ENCODE measurements around the gene LYSMD1.
"Not testable (repeated sequence)": the region's sequence is repeated elsewhere in the genome, so short reads cannot be mapped to it uniquely, and the experiment has no call there.

The LYSMD1 gene

GRCh38 chr1:151165738-151166504 is at the start of gene LYSMD1, which contains the start of gene SCNM1:
Gene LYSMD1 (minus strand): TSS chr1:151165902. CDS start chr1:151165258, 644 bp downstream.
Gene SCNM1 (plus strand): TSS chr1:151166144. CDS start chr1:151166153, 9 bp downstream.
- DNase-seq = peak; percentile 95 to 97

GRCh38 chr1:151213560-151213959 is 47.9 kb upstream of the LYSMD1 start:
- DNase-seq = no peak

- no peak for DNase-seq
Measured at GRCh38 chr1:151211972-151212705, 46.4 kb upstream of the LYSMD1 start.

- DNase-seq = no peak
Measured at GRCh38 chr1:151210830-151211229, 45.1 kb upstream of the LYSMD1 start.

GRCh38 chr1:151205381-151205965 is 39.8 kb upstream of the LYSMD1 start:
- DNase-seq = not testable (repeated sequence)

GRCh38 chr1:151199873-151200581 is 34.3 kb upstream of the LYSMD1 start:
- DNase-seq = peak in 1 of 2 experiments; percentile 13

- DNase-seq = peak; percentile 95 to 98
Measured at GRCh38 chr1:151198254-151199127, 32.8 kb upstream of the LYSMD1 start, which contains the start of gene PIP5K1A. Gene PIP5K1A (plus strand): TSS chr1:151198552. CDS start chr1:151198997, 445 bp downstream.

- DNase-seq = no peak
Measured at GRCh38 chr1:151197863-151198253, 32.2 kb upstream of the LYSMD1 start.

- DNase-seq = peak; percentile 79 to 82
Measured at GRCh38 chr1:151196292-151196800, 30.6 kb upstream of the LYSMD1 start.

- not testable (repeated sequence) for DNase-seq
Measured at GRCh38 chr1:151194894-151195594, 29.3 kb upstream of the LYSMD1 start.

- DNase-seq = no peak
Measured at GRCh38 chr1:151193856-151194255, 28.2 kb upstream of the LYSMD1 start.

- DNase-seq = no peak
Measured at GRCh38 chr1:151193304-151193703, 27.6 kb upstream of the LYSMD1 start.

GRCh38 chr1:151192047-151192446 is 26.3 kb upstream of the LYSMD1 start:
- DNase-seq = no peak

- peak; percentile 87 for DNase-seq
Measured at GRCh38 chr1:151189637-151190445, 24.1 kb upstream of the LYSMD1 start, which contains the start of gene VPS72. Gene VPS72 (minus strand): TSS chr1:151190197. CDS start chr1:151190121, 76 bp downstream.

- DNase-seq = not testable (repeated sequence)
Measured at GRCh38 chr1:151188667-151189066, 23.0 kb upstream of the LYSMD1 start.

- DNase-seq = no peak
Measured at GRCh38 chr1:151187205-151187604, 21.5 kb upstream of the LYSMD1 start.

- no peak for DNase-seq
Measured at GRCh38 chr1:151184211-151184610, 18.5 kb upstream of the LYSMD1 start.

GRCh38 chr1:151176514-151177045 is 10.9 kb upstream of the LYSMD1 start:
- DNase-seq = no peak

GRCh38 chr1:151175863-151176262 is 10.2 kb upstream of the LYSMD1 start, which contains the start of gene TMOD4:
Gene TMOD4 (minus strand): TSS chr1:151175981. CDS start chr1:151174875, 1,106 bp downstream.
- peak; percentile 28 to 41 for DNase-seq

Data from AML-193 (cell line).